GM21529 (cell line): ENCODE measurements around the gene RERE.

Experiments used
- ATAC-seq: cut with Tn5 transposase; IDR thresholded peaks from one replicate; pipeline ENCODE4 v1.9.1; 2021; ENCODE audit not compliant: unreplicated experiment

Gene RERE

GRCh38 chr1:8435569-8436071, 381.8 kb downstream of the RERE start:
- ATAC-seq: no peak

- ATAC-seq: no peak
Measured at GRCh38 chr1:8434101-8434500, 383.3 kb downstream of the RERE start.

- ATAC-seq: no peak
Measured at GRCh38 chr1:8431784-8432183, 385.7 kb downstream of the RERE start.

- ATAC-seq: no peak
Measured at GRCh38 chr1:8431019-8431418, 386.4 kb downstream of the RERE start.

- no peak for ATAC-seq
Measured at GRCh38 chr1:8430476-8430875, 387.0 kb downstream of the RERE start.

- no peak for ATAC-seq
Measured at GRCh38 chr1:8429549-8430110, 387.8 kb downstream of the RERE start.

GRCh38 chr1:8428441-8428840, 389.0 kb downstream of the RERE start:
- no peak for ATAC-seq

- ATAC-seq: no peak
Measured at GRCh38 chr1:8427986-8428385, 389.5 kb downstream of the RERE start.

GRCh38 chr1:8427493-8427892, 389.9 kb downstream of the RERE start:
- ATAC-seq: peak; percentile 57

- no peak for ATAC-seq
Measured at GRCh38 chr1:8426996-8427395, 390.4 kb downstream of the RERE start.

- ATAC-seq: no peak
Measured at GRCh38 chr1:8425781-8426161, 391.7 kb downstream of the RERE start.

- no peak for ATAC-seq
Measured at GRCh38 chr1:8425150-8425780, 392.2 kb downstream of the RERE start.

GRCh38 chr1:8424539-8425116, 392.8 kb downstream of the RERE start:
- peak; percentile 40 for ATAC-seq

- ATAC-seq: peak; percentile 25
Measured at GRCh38 chr1:8423692-8424538, 393.5 kb downstream of the RERE start.

GRCh38 chr1:8423269-8423691, 394.2 kb downstream of the RERE start:
- peak; percentile 2 for ATAC-seq

- ATAC-seq: no peak
Measured at GRCh38 chr1:8422510-8423268, 394.8 kb downstream of the RERE start.

GRCh38 chr1:8421721-8422120, 395.7 kb downstream of the RERE start:
- ATAC-seq: no peak

GRCh38 chr1:8420318-8420717, 397.1 kb downstream of the RERE start:
- no peak for ATAC-seq

- ATAC-seq: no peak
Measured at GRCh38 chr1:8419861-8420260, 397.6 kb downstream of the RERE start.

- ATAC-seq: no peak
Measured at GRCh38 chr1:8419172-8419571, 398.3 kb downstream of the RERE start.

- ATAC-seq: no peak
Measured at GRCh38 chr1:8418301-8418700, 399.1 kb downstream of the RERE start.
